GM23338 (cell line): ENCODE measurements around the gene PAPOLB.

ENCODE experiments used
- CTCF ChIP-seq, 2 experiments: fragments of 200-600 bp in 1 of 2; sonication (generic) in 1 of 2; conservative IDR thresholded peaks; 2 replicates each; pipeline versions ENCODE4 v1.5.1 to v1.6.1; 2016 to 2017; ENCODE audit warnings: antibody characterized with exemption in 2 of 2, low read depth in 2 of 2, mild to moderate bottlenecking in 2 of 2, moderate library complexity in 1 of 2
- ETS1 ChIP-seq: IDR thresholded peaks from 2 replicates; pipeline ENCODE4 v1.6.1; 2016; ENCODE audit warnings: antibody characterized with exemption
- EZH2 ChIP-seq: fragments of 200-600 bp; sonication (generic); IDR thresholded peaks from one replicate; pipeline ENCODE4 v1.8.0; 2017; ENCODE audit warnings: antibody characterized with exemption, mild to moderate bottlenecking, low read depth; ENCODE audit not compliant: unreplicated experiment
- EZH2phosphoT487 ChIP-seq: fragments of 200-600 bp; sonication (generic); IDR thresholded peaks from one replicate; pipeline ENCODE4 v1.8.1; 2018; ENCODE audit warnings: antibody characterized with exemption; ENCODE audit not compliant: unreplicated experiment
- POLR2AphosphoS5 ChIP-seq: IDR thresholded peaks from 2 replicates; pipeline ENCODE4 v1.6.1; 2016; ENCODE audit warnings: antibody characterized with exemption, low read depth
- REST ChIP-seq: IDR thresholded peaks from one replicate; pipeline ENCODE4 v1.6.1; 2018; ENCODE audit warnings: antibody characterized with exemption; ENCODE audit not compliant: unreplicated experiment
- STAT1 ChIP-seq: IDR thresholded peaks from one replicate; pipeline ENCODE4 v1.6.1; 2016; ENCODE audit warnings: antibody characterized with exemption; ENCODE audit not compliant: unreplicated experiment
- ZNF331 ChIP-seq: fragments of 250-450 bp; sonication (Bioruptor Pico); IDR thresholded peaks from 2 replicates; pipeline ENCODE4 v1.5.0; 2020; ENCODE audit warnings: low read depth, mild to moderate bottlenecking, moderate library complexity

GRCh38 chr7:4817178-4817901 is 44.5 kb downstream of the PAPOLB start:
- no peak for TF ChIP-seq CTCF (conservative IDR thresholded peaks at IDR 0.05; ENCODE audit: low read depth in 2 of 2)
- TF ChIP-seq EZH2phosphoT487 = no peak
- TF ChIP-seq EZH2 = no peak
- no peak for TF ChIP-seq POLR2AphosphoS5
- no peak for TF ChIP-seq ETS1
- no peak for TF ChIP-seq ZNF331 (CRISPR knock-in tag)
- TF ChIP-seq REST = no peak
- no peak for TF ChIP-seq STAT1
